T follicular helper cell (primary cell): ENCODE results near the gene WNT2.
"Not testable (repeated sequence)": the region's sequence is repeated elsewhere in the genome, so short reads cannot be mapped to it uniquely, and the experiment has no call there.

ENCODE experiments used
- DNase-seq: peaks from one replicate; pipeline ENCODE4 v3.0.0-alpha.2; 2020; ENCODE audit warnings: low read depth

WNT2 gene

GRCh38 chr7:117308891-117309290, 14.0 kb downstream of the WNT2 start:
- DNase-seq, result no peak

- DNase-seq, result no peak
Observed at GRCh38 chr7:117302396-117302795, 20.5 kb downstream of the WNT2 start.

- DNase-seq, result not testable (repeated sequence)
Observed at GRCh38 chr7:117300506-117300905, 22.4 kb downstream of the WNT2 start.

- no peak for DNase-seq
Observed at GRCh38 chr7:117297606-117298005, 25.3 kb downstream of the WNT2 start.

DNA sequence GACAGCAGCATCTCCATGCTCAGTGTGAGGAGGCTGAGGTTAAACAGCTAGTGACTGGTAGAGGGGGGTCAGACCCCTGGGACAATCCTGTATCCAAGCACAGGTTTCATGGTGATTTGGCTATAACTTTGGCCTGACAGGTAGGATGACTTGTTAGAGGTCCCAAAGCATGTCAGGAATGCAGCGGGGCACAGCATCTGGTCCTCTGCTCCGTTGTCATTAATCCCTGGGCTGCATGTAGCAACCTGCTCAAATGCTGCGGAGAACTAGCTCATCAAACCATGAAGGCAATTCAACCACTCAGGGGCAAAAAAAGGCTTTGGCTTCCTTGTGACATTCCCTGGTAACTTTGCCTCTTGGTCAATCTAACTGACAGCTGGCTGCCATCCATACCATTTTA, 26.8 kb downstream of the WNT2 start:
- DNase-seq, result no peak

GRCh38 chr7:117285826-117286225, 37.0 kb downstream of the WNT2 start:
- DNase-seq, result no peak

GRCh38 chr7:117284692-117285091, 38.2 kb downstream of the WNT2 start:
- no peak for DNase-seq

- no peak for DNase-seq
Observed at GRCh38 chr7:117283779-117284178, 39.1 kb downstream of the WNT2 start.

- DNase-seq, result no peak
Observed at GRCh38 chr7:117283371-117283770, 39.5 kb downstream of the WNT2 start.

DNA sequence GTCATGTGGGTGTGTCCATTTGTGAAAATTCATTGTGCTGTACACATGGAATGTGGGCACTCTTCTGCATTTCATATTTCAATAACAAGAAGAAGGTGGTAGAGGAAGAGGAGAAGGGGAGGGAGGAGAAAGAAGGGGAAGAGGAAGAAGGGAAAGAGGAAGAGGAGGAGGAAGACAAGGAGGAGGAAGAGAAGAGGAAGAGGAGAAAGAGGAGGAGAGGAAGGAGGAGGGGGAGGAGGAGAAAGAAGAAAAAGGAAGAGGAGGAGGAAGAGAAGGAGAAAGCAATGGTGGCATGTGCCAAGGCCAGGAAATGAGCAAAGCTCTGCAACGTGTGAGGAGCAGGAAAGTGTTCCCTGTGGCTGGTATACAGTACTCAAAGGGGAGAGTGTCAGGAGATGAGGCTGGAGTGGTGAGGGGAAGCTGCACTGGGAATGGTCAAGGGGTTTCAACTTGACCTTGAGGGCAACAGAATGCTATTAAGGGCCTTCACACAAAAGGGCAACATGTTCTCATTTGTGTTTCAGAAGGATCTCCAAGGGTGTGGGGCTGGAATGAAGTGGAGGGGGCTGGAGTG, 40.5 kb downstream of the WNT2 start:
- DNase-seq, result no peak

DNA sequence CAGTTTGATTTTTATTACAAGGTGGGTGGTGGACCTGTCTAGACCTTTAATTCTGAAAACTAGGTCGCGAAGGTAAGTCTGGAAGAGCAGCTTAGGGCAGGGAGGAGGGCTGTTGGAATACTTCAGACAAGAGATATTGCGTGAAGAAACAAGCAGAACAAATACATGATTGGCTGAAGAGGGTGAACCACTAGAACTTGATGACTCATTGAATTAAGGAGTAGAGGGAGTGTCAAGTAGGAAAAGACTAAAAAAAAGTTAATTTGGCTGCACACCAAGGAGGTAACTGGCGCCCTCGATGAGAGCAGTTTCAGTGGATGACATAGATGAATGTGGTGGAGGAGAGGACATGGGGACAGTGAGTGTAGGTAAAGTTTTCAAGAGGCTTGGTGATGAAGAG, 41.3 kb downstream of the WNT2 start:
- no peak for DNase-seq

- DNase-seq, result no peak
Observed at GRCh38 chr7:117279931-117280557, 42.8 kb downstream of the WNT2 start.

- no peak for DNase-seq
Observed at GRCh38 chr7:117279203-117279602, 43.7 kb downstream of the WNT2 start.

GRCh38 chr7:117278040-117278439, 44.8 kb downstream of the WNT2 start:
- no peak for DNase-seq

DNA sequence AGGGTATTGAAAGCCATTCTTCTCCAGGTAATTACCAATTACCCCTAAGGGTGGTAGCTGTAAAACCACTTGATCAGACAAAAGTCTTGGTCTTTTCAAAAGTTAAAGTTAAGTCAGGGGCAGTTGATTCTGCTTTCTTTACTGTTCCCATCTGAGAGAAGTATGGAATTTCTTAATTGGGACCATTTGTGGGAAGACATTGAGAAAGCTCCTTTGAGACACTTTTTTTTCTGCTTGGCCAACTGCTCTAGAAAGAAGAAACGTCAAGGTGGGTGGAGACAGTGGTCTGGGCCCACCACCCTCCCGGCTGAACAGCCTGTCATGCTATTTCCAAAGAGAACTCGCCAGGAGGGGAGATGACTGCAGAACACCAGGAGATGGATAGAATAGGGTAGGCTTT, 45.3 kb downstream of the WNT2 start:
- no peak for DNase-seq

DNA sequence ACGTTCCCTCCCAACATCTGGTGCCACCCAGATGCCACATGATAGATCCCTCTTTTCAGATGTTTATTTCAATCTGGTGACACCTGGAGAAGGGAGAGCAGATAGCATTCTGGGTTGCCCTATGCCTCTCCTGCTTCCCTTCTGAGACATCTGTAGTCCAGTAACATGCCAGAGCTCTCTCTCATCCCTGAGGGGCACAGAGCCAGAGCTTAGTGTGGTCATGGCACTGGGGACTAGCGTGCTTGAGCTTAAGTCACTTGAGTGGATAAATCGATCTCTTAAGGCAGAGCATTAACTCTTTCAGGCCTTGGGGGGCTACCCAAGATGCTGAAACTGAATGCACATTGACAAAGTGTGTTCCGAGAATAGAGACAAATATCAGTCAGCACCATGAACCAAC, 47.9 kb downstream of the WNT2 start:
- no peak for DNase-seq

DNA sequence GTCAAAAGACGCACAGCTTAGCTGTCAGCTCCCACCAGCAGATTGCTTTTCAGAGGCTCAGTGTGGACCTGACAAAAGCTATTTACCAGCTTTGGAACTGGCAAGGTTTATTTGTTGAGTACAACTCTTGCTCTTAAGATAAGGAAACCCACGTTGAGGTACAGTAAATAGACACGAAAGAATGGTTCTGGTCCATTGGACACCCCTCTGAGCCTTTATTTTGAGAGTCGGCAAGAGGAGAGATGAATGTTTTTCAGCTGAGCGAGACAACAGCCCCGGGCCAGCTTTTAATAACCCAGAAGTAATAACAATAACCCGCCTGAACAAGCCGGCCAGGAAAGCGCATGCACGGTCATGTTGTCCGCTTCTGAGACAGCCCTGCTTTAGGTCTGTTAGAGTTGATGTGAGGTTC, 49.0 kb downstream of the WNT2 start:
- DNase-seq, result no peak

DNA sequence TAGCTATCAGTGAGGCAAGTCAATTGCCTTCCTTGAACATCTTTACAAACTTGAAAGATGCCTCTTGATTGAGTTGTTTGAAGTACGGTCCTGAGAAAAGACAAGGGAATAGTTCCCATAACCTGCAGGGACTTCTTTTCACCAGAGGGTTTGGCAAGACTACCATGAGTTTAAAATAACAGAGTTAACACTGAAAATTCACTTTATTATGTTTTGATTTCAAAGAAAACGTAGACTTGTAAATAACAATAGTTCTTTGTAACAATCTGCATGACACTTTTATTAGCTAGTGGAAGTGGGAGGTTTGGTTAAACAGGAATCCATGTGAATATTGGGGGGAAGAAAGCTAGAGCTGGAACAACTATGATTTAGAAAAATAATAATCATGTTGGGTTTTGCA, 49.5 kb downstream of the WNT2 start:
- no peak for DNase-seq

DNA sequence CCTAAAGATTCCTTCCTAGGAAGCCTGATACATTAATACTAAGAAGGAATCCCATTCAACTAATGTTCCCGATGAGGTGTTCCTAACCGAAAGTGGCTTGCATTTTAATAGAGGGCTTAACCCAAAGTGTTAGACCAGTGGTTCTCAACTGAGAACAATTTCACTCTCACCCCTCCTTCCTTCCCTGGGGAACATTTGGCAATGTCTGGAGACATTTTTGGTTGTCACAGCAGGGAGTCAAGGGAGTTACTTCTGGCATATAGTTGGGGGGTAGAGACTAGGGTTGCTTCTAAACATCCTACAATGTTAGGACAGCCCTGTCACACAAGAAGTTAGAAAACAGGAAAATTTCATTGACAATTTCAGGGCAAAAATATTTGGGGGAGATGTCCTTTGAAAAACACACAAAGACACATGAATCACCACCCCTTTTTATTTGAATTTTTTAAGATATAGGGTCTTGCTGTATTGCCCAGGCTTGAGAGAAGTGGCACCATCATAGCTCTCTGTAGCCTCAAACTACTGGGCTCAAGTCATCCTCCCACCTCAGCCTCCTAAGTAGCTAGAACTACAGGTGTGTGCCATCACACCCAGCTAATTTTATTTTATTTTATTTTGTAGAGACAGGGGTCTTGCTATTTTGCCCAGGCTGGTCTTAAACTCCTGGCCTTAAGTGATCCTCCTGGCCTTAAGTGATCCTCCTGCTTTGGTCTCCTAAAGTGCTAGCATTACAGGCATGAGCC, 50.7 kb downstream of the WNT2 start:
- no peak for DNase-seq

DNA sequence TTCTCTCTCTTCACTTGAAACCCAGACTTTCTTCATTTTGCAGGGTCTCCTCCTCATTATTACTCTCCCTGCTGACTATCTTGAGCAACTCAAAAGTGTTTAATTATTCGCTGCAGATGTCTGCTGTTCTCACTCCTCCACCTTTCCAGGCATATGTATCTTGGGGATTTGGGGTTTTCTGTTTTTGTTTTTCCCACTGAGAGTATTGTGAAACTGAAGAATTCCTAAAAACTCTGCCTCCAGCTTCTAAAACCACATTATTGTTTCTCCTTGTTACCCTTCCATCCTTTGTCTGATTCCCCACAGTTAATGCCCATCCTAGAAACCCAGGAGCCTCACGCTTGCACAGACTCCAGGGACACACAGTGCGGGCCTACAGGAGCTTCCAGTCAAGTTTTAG, 51.3 kb downstream of the WNT2 start:
- no peak for DNase-seq

GRCh38 chr7:117270371-117270770, 52.5 kb downstream of the WNT2 start:
- DNase-seq, result no peak

DNA sequence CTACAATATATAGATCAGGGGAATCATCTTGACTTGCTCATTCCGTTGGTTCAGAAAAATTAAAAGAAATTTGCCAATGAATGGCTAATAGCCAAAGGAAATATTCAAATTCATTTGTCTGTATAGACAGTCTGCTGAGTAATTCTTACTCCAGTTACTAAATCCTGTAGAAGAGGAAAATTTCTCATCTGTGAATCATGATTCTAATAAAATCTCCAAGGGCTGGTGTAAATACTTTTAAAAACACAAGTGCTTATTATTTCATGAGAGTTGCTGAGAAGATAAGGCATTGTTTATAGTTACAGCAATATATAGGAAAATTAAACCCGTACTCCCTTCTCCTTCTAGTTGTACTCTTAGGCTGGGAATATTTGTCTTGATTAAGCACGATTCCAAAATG, 53.0 kb downstream of the WNT2 start:
- DNase-seq, result no peak

DNA sequence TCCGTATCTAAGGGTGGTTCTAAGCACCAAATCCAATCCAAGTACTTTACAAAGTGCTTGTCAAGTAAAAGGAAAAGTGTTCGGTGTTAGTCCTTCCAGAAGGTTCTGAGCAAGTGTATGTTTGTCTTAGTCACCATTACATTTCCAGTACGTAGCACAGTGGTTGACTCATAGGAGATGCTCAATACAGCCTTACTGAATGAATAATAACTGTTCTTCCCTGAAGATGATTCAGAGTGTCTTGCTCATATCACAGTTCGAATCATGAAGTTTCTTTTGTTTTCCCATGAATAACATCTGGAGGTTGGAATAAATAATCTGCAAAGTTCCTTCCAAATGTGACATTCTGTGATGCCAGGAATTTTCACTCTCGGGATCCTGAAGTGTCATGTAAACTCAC, 53.4 kb downstream of the WNT2 start:
- no peak for DNase-seq

- no peak for DNase-seq
Observed at GRCh38 chr7:117264716-117265115, 58.1 kb downstream of the WNT2 start.
